Measurements from ENCODE around the gene OR2D3. TPM values are rescaled to one million over a fixed set of nuclear protein-coding genes. Genes with fewer than 3 reads are reported as not detected.
"Not testable (repeated sequence)": the region's sequence is repeated elsewhere in the genome, so short reads cannot be mapped to it uniquely, and the experiment has no call there.

OR2D3 gene
- total RNA-seq, 2 experiments from 2014 or later: not detected

DNA sequence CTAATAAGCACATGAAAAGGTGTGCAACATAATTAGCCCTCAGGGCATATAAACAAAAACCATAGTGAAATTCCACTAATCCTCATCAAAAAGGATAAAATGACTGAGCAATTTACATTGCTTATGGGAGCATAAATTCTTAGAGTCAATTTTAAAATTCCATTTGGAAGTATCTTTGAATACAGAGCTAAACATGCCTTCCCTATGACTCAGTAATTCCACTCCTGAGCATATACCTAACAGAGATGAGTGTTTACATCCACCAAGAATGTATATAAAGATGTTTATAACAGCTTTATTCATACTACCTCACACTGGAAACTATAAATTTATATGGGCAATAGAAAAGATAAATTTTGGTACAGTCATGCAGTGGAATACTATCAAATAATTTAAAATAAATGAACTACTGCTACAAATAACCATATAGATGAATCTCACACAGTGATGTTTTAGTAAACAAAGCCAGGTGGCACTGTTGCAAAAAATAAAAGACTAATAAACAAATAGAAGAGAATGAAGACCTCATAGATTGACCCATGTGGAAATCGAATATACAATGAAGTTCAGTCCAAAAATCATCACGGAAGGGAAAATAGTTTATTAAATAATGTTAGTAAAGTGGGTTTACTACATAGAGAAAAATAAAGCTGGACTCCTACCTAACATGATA is 20.3 kb upstream of the OR2D3 start:
- Mint-ChIP-seq H3K27ac (no peak overlapping the region), H3K36me3 (ENCODE audit: low read depth) (no peaks in the 10 kb centered on the region), H3K9me3 (no peaks in the 10 kb centered on the region), H3K4me1 (ENCODE audit: low read depth) (no peaks in the 10 kb centered on the region), H3K27me3 (ENCODE audit: low read depth) (peaks cover 2% of the 10 kb centered on the region), H3K4me3 (no peak overlapping the region)
- intact Hi-C loops (cut with micrococcal nuclease): no loop called here
- CTCF ChIA-PET: interaction anchor here (0.7 to 1.4 kb wide), 2 partner anchors 88 to 127 kb away, joined by 3 to 4 read pairs; no protein-coding TSS in a partner anchor
- no peak for DNase-seq

GRCh38 chr11:6904804-6905203 is 16.0 kb upstream of the OR2D3 start:
- DNase-seq; H3K4me3 Mint-ChIP-seq; H3K36me3 Mint-ChIP-seq (ENCODE audit: low read depth); H3K9me3 Mint-ChIP-seq; intact Hi-C loops (cut with micrococcal nuclease); H3K4me1 Mint-ChIP-seq (ENCODE audit: low read depth); H3K27ac Mint-ChIP-seq; H3K27me3 Mint-ChIP-seq (ENCODE audit: low read depth): not testable (repeated sequence)
- CTCF ChIA-PET: interaction anchor here (0.8 kb wide), 1 partner anchor 93 kb away, joined by 3 read pairs; no protein-coding TSS in a partner anchor

DNA sequence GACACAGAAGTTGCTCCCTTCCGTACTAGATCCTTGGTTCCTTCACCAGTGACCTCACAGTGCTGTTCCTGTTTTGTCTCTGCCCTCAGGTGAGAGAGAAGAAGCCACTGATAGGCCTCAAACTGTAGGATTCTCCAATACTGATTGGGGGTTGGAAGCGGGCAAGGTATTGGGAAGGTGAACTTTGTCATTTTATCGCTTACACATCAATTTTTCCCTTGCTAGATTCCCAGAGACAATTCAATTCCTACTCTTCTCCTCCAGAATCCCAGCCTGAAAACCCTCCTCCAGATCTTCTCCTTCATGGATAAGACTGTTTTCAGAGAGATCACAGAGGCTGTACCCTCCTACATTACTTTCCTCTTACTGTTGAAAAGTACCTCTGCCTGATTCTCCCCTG is 9.4 kb upstream of the OR2D3 start:
- intact Hi-C loops (cut with micrococcal nuclease): no loop called here
- H3K27me3 Mint-ChIP-seq (ENCODE audit: low read depth): no peaks in the 10 kb centered on the region
- H3K4me3 Mint-ChIP-seq: no peak overlapping the region
- no peak overlapping the region for H3K27ac Mint-ChIP-seq
- DNase-seq: no peak
- no peaks in the 10 kb centered on the region for H3K4me1 Mint-ChIP-seq (ENCODE audit: low read depth)
- CTCF ChIA-PET: interaction anchor here (1.2 kb wide), 1 partner anchor 157 kb away, joined by 3 read pairs; no protein-coding TSS in a partner anchor
- no peaks in the 10 kb centered on the region for H3K9me3 Mint-ChIP-seq
- no peaks in the 10 kb centered on the region for H3K36me3 Mint-ChIP-seq (ENCODE audit: low read depth)

DNA sequence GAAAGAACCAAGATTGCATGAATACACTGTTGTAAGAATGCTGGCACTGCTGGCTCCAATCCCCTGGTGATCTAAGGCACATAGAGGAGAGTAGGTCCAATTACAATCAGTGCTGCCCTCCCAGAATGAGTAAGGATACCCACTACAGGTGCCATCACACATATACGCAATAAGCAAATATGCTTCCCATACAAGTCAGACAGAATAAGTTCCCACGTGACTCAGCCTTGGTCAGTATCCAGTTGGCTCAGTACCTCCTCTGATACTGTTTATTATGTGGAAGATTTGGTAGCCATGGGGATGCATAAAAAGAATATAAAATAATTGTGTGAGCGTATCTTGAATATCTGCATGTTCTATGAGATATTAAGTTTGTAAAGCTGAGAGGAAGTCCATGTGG is 8.9 kb upstream of the OR2D3 start:
- no peaks in the 10 kb centered on the region for H3K27me3 Mint-ChIP-seq (ENCODE audit: low read depth)
- H3K36me3 Mint-ChIP-seq (ENCODE audit: low read depth): no peaks in the 10 kb centered on the region
- intact Hi-C loops (cut with micrococcal nuclease): no loop called here
- no peak overlapping the region for H3K4me3 Mint-ChIP-seq
- H3K27ac Mint-ChIP-seq: no peak overlapping the region
- DNase-seq: no peak
- H3K4me1 Mint-ChIP-seq (ENCODE audit: low read depth): no peaks in the 10 kb centered on the region
- CTCF ChIA-PET: interaction anchor here (1.2 kb wide), 1 partner anchor 157 kb away, joined by 3 read pairs; no protein-coding TSS in a partner anchor
- H3K9me3 Mint-ChIP-seq: no peaks in the 10 kb centered on the region

DNA sequence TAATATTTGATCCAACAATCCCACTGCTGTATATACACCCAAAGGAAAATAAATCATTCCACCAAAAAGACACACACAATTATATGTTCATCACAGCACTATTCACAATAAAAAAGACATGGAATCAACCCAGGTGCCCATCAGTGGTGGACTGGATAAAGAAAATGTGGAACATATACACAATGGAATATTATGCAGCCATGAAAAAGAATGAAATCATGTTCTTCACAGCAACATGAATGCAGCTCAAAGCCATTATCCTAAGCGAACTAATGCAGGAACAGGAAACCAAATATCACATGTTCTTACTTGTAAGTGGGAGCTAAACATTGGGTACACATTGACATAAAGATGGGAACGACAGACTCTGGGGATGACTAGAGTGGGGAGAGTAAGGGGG is 1.1 kb upstream of the OR2D3 start:
- Mint-ChIP-seq H3K9me3 (peaks cover 2% of the 10 kb centered on the region), H3K27me3 (ENCODE audit: low read depth) (peaks cover 11% of the 10 kb centered on the region), H3K4me1 (ENCODE audit: low read depth) (no peaks in the 10 kb centered on the region), H3K27ac (no peak overlapping the region), H3K4me3 (no peak overlapping the region), H3K36me3 (ENCODE audit: low read depth) (no peaks in the 10 kb centered on the region)
- intact Hi-C loops (cut with micrococcal nuclease): loop anchor here (10.0 kb wide), 1 partner anchor 105 kb away; no protein-coding TSS in a partner anchor
- DNase-seq: no peak
- CTCF ChIA-PET: no interaction called here

DNA sequence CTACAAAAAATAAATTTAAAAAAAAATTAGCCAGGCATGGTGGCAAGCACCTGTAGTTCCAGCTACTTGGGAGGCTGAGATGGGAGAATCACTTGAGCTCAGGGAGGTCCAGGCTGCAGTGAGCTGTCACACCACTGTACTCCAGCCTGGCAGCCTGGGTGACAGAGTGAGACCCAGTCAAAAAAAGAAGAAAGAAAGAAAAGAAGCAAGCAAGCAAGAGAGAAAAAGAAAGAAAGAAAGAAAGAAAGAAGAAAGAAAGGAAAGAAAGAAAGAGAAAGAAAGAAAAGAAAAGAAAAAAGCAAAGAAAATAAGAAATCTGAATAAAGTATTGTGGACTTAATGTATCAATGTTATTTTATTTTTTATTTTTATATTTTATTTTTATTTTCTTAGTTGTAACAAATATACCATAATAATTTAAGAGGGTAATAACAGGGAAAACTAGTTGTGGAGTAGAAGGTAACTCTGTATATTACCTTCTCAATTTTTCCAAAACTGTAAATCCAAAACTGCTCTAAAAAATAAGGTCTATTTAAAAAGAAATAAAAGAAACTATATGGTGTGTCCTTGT is 4.3 kb downstream of the OR2D3 start:
- Mint-ChIP-seq H3K9me3 (no peaks in the 10 kb centered on the region), H3K4me3 (no peak overlapping the region), H3K36me3 (ENCODE audit: low read depth) (no peaks in the 10 kb centered on the region), H3K4me1 (ENCODE audit: low read depth) (peaks cover 16% of the 10 kb centered on the region), H3K27ac (no peak overlapping the region), H3K27me3 (ENCODE audit: low read depth) (peaks cover 32% of the 10 kb centered on the region)
- CTCF ChIA-PET: interaction anchor here (0.7 kb wide), 1 partner anchor 61 kb away, joined by 4 read pairs; no protein-coding TSS in a partner anchor
- intact Hi-C loops (cut with micrococcal nuclease): loop anchor here (10.0 kb wide), 1 partner anchor 110 kb away; no protein-coding TSS in a partner anchor
- no peak for DNase-seq

DNA sequence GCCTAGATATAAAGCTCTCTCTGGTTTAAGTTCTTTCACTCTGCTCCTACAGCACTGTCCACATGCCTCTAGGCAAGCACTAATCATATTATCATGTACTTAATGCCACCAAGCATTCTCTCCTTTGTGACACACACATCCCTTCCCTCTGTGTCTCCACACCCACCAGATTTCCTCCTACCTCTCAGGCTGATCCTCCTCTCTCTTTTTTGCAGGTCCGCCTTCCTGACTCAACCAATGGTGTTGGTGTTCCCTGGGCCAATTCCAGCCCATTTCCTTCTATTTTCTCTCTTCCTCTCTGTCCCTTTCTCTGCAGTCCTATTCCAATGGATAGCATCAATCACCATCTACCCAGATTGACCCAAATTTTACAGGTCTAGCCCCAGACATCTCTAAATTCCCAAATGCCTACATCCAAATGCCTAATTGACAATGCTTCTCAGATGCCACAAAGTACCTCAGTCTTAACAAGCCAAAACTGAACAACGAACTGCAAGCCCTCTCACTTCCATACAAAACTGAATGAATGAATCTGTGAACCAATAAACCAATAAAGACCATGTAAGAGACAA is 4.9 kb downstream of the OR2D3 start:
- H3K27ac Mint-ChIP-seq: no peak overlapping the region

DNA sequence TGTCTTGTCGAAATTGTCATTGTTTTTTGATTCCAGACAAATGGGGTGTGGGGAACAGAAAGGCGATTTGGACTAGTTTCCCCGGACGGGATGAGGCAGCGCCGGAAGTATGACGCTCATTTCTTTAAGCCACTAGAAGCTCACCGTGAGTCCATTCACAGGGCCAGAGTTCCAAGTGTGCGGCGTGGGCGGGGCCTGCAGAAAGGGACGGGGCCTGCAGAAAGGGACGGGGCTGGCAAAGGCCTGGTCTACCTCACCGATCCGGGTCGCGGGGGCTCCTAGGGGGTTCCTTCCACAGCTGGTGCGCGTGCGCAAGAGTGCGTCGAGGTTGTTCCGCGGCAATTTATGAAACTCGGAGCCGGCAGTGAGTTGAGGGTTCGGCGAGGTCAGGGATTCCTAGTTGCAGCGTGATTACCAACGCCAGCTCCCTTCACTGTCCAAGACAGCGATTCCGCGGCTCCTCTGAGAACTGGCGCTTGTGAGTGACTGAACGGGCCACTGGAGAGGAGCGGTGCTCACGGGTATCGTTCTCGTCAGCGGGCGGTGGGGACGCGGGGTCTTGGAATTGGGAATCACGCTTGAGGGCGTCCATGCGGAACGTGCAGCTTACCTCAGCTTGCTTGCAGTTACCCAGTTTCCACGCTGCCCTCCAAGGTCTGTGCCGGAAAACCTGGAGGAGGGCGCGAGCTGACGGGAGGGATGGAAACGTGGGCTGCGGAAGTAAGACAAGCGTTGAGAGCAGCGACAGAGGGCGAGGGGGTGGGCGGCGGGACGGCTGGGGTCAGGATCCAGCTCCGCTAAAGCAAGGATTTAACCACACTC is 5.6 kb downstream of the OR2D3 start, which contains the start of gene ZNF215:
ZNF215 (plus strand) TSS at position 219 of the 822 bp plus-strand sequence. CDS start 5,847 bp downstream, outside the sequence.
- Mint-ChIP-seq H3K27ac (no peak within 1 kb of the TSS), H3K4me1 (ENCODE audit: low read depth) (peaks cover 16% of the 10 kb centered on the region), H3K27me3 (ENCODE audit: low read depth) (peaks cover 32% of the 10 kb centered on the region), H3K4me3 (peak within 1 kb of the TSS; percentile 81), H3K9me3 (no peaks in the 10 kb centered on the region), H3K36me3 (ENCODE audit: low read depth) (no peaks in the 10 kb centered on the region)
- DNase-seq: peak; percentile 62
- intact Hi-C loops (cut with micrococcal nuclease): loop anchor here (10.0 kb wide), 1 partner anchor 112 kb away; no protein-coding TSS in a partner anchor
- CTCF ChIA-PET: interaction anchor here (0.7 to 1.1 kb wide), 2 partner anchors 114 to 548 kb away, joined by 3 to 4 read pairs; no protein-coding TSS in a partner anchor

More for the DNA sequence above, 4.9 kb downstream of the OR2D3 start:
- CTCF ChIA-PET: no interaction called here
- intact Hi-C loops (cut with micrococcal nuclease): loop anchor here (10.0 kb wide), 1 partner anchor 111 kb away; no protein-coding TSS in a partner anchor
- Mint-ChIP-seq H3K36me3 (ENCODE audit: low read depth) (no peaks in the 10 kb centered on the region), H3K4me1 (ENCODE audit: low read depth) (peaks cover 16% of the 10 kb centered on the region), H3K4me3 (peak overlapping the region; percentile 81), H3K27me3 (ENCODE audit: low read depth) (peaks cover 32% of the 10 kb centered on the region), H3K9me3 (no peaks in the 10 kb centered on the region)
- DNase-seq: no peak

GRCh38 chr11:6927030-6927617 is 6.3 kb downstream of the OR2D3 start:
- CTCF ChIA-PET: interaction anchor here (0.7 to 1.1 kb wide), 2 partner anchors 115 to 549 kb away, joined by 3 to 4 read pairs; no protein-coding TSS in a partner anchor
- peak overlapping the region; percentile 81 for H3K4me3 Mint-ChIP-seq
- peaks cover 32% of the 10 kb centered on the region for H3K27me3 Mint-ChIP-seq (ENCODE audit: low read depth)
- no peak overlapping the region for H3K27ac Mint-ChIP-seq
- no peaks in the 10 kb centered on the region for H3K9me3 Mint-ChIP-seq
- intact Hi-C loops (cut with micrococcal nuclease): loop anchor here (10.0 kb wide), 1 partner anchor 112 kb away; no protein-coding TSS in a partner anchor
- no peak for DNase-seq
- peaks cover 16% of the 10 kb centered on the region for H3K4me1 Mint-ChIP-seq (ENCODE audit: low read depth)
- no peaks in the 10 kb centered on the region for H3K36me3 Mint-ChIP-seq (ENCODE audit: low read depth)

DNA sequence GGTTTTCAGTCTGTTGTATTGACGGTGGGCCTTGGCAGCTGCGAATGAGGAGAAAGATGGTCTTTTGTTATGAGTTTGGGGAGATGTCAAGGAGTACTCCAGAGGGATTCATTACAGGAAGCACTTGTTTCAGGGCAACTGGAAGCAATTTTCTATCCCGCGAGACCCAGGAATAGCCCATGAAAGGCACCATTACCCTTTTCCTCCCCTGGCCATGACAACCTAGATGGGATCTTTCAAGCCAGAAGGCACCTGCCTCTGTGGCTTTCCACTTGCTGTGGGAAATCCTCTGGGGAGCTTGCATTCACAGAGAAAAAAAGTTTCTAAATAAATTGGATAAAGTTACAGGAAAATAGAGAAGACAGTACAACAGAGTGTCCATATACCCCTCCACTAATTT is 8.1 kb downstream of the OR2D3 start:
- no peak for DNase-seq
- Mint-ChIP-seq H3K9me3 (no peaks in the 10 kb centered on the region), H3K27me3 (ENCODE audit: low read depth) (peaks cover 34% of the 10 kb centered on the region), H3K36me3 (ENCODE audit: low read depth) (no peaks in the 10 kb centered on the region), H3K4me1 (ENCODE audit: low read depth) (peaks cover 16% of the 10 kb centered on the region), H3K27ac (no peak overlapping the region), H3K4me3 (no peak overlapping the region)
- CTCF ChIA-PET: no interaction called here
- intact Hi-C loops (cut with micrococcal nuclease): loop anchor here (10.0 kb wide), 1 partner anchor 114 kb away; no protein-coding TSS in a partner anchor

GRCh38 chr11:6931146-6931713 is 10.4 kb downstream of the OR2D3 start:
- H3K9me3 Mint-ChIP-seq: no peaks in the 10 kb centered on the region
- intact Hi-C loops (cut with micrococcal nuclease): no loop called here
- H3K27me3 Mint-ChIP-seq (ENCODE audit: low read depth): peaks cover 30% of the 10 kb centered on the region
- no peaks in the 10 kb centered on the region for H3K36me3 Mint-ChIP-seq (ENCODE audit: low read depth)
- CTCF ChIA-PET: no interaction called here
- peaks cover 9% of the 10 kb centered on the region for H3K4me1 Mint-ChIP-seq (ENCODE audit: low read depth)
- H3K27ac Mint-ChIP-seq: no peak overlapping the region
- no peak overlapping the region for H3K4me3 Mint-ChIP-seq
- DNase-seq: no peak
